Measurements from ENCODE around the gene DEFB131A. TPM values are rescaled to one million over a fixed set of nuclear protein-coding genes. Genes with fewer than 3 reads are reported as not detected.
"Not testable (repeated sequence)": the region's sequence is repeated elsewhere in the genome, so short reads cannot be mapped to it uniquely, and the experiment has no call there.

DEFB131A gene
- polyA plus RNA-seq, 1 of the 3 experiments (the other 2 are of a cell fraction), result not detected

DNA sequence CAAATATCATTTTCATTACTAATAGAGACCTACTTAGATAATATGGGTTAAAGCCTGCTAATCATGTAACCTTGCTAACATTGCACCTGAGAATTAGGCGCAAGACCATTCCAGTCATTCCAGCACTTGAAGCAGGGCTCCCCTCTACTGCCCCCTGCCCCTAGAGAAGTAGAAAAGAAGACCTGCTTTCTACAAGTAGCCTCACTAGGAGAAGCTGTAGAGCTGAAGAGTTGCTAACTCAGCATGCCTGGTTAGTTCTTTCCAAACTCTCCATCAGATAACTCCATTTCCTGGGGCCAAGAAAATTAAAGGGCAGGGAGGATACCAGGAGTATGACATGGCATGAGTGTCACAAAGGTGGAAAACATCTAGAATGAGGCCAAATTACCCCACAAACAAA, 14.2 kb upstream of the DEFB131A start:
- POLR2A ChIA-PET, H3K9me2 ChIP-seq: not testable (repeated sequence)

DNA sequence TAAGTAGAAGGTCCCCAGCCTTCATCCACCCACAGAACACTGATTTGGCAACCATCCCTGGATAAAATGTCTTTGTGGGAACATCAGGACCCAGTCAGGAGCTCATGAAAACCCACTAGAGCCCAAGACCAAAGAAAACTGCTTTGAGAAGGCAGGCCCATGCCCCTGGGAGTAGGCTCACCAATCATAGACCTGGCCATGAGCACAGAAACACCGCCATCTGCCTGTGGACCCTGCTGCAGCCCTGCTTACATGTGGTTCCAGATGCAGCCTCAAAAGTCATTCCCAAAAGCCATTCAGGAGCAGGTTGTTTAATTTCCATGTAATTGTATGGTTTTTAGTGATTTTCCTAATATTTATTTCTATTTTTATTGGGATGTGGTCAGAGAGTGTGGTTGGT, 10.9 kb upstream of the DEFB131A start:
- H3F3A ChIP-seq (replicated peaks; ENCODE audit: insufficient read depth); DNase-seq; H3K27ac ChIP-seq (ENCODE audit: low read depth in 2 of 2, low read length in 1 of 2); H3K27me3 ChIP-seq (ENCODE audit: insufficient read depth); H3K4me2 ChIP-seq; H3K9me3 ChIP-seq; H3K79me2 ChIP-seq (ENCODE audit: insufficient read depth); CTCF ChIA-PET; H4K20me1 ChIP-seq (ENCODE audit: insufficient read depth); H3K36me3 ChIP-seq (replicated peaks in 1 of 2; ENCODE audit: control insufficient read depth in 1 of 2, insufficient read depth in 2 of 2, low read length in 1 of 2); H3K4me3 ChIP-seq (ENCODE audit: low read depth in 2 of 2, low read length in 1 of 2); POLR2A ChIA-PET; H3K9me2 ChIP-seq; H3K4me1 ChIP-seq (ENCODE audit: control insufficient read depth in 1 of 2, insufficient read depth in 2 of 2, low read depth in 1 of 2, low read length in 1 of 2); H2AFZ ChIP-seq (ENCODE audit: low read depth); H3K9ac ChIP-seq: not testable (repeated sequence)
- 17% methylated on average over 1 of the region's 1 CpG for WGBS (ENCODE audit: low lambda C conversion rate)

More for the DNA sequence above, 14.2 kb upstream of the DEFB131A start:
- 0% methylated on average over 1 of the region's 1 CpG for WGBS (ENCODE audit: low lambda C conversion rate)
- H3K9me3 ChIP-seq; H3K79me2 ChIP-seq (ENCODE audit: insufficient read depth); H3K4me2 ChIP-seq; H3K4me3 ChIP-seq (ENCODE audit: low read depth in 2 of 2, low read length in 1 of 2); H3K27ac ChIP-seq (ENCODE audit: low read depth in 2 of 2, low read length in 1 of 2); H3K9ac ChIP-seq; H3K4me1 ChIP-seq (ENCODE audit: control insufficient read depth in 1 of 2, insufficient read depth in 2 of 2, low read depth in 1 of 2, low read length in 1 of 2); H2AFZ ChIP-seq (ENCODE audit: low read depth); CTCF ChIA-PET; H3K36me3 ChIP-seq (replicated peaks in 1 of 2; ENCODE audit: control insufficient read depth in 1 of 2, insufficient read depth in 2 of 2, low read length in 1 of 2); DNase-seq; H3K27me3 ChIP-seq (ENCODE audit: insufficient read depth); H4K20me1 ChIP-seq (ENCODE audit: insufficient read depth); H3F3A ChIP-seq (replicated peaks; ENCODE audit: insufficient read depth): not testable (repeated sequence)

GRCh38 chr4:9436728-9437127, 7.5 kb upstream of the DEFB131A start:
- H3K27me3 ChIP-seq (ENCODE audit: insufficient read depth); H3K4me3 ChIP-seq (ENCODE audit: low read depth in 2 of 2, low read length in 1 of 2); H3K36me3 ChIP-seq (replicated peaks in 1 of 2; ENCODE audit: control insufficient read depth in 1 of 2, insufficient read depth in 2 of 2, low read length in 1 of 2); H4K20me1 ChIP-seq (ENCODE audit: insufficient read depth); H3K4me2 ChIP-seq; CTCF ChIA-PET; H3K79me2 ChIP-seq (ENCODE audit: insufficient read depth); H3F3A ChIP-seq (replicated peaks; ENCODE audit: insufficient read depth); H3K9me3 ChIP-seq; H3K27ac ChIP-seq (ENCODE audit: low read depth in 2 of 2, low read length in 1 of 2); H2AFZ ChIP-seq (ENCODE audit: low read depth); H3K4me1 ChIP-seq (ENCODE audit: control insufficient read depth in 1 of 2, insufficient read depth in 2 of 2, low read depth in 1 of 2, low read length in 1 of 2); DNase-seq; H3K9ac ChIP-seq; H3K9me2 ChIP-seq; POLR2A ChIA-PET: not testable (repeated sequence)

- H2AFZ ChIP-seq (ENCODE audit: low read depth); H3K9me3 ChIP-seq; POLR2A ChIA-PET; H3K4me2 ChIP-seq; H3K4me3 ChIP-seq (ENCODE audit: low read depth in 2 of 2, low read length in 1 of 2); H3K9me2 ChIP-seq; H3F3A ChIP-seq (replicated peaks; ENCODE audit: insufficient read depth); H3K27ac ChIP-seq (ENCODE audit: low read depth in 2 of 2, low read length in 1 of 2); H3K36me3 ChIP-seq (replicated peaks in 1 of 2; ENCODE audit: control insufficient read depth in 1 of 2, insufficient read depth in 2 of 2, low read length in 1 of 2); H3K27me3 ChIP-seq (ENCODE audit: insufficient read depth); H3K4me1 ChIP-seq (ENCODE audit: control insufficient read depth in 1 of 2, insufficient read depth in 2 of 2, low read depth in 1 of 2, low read length in 1 of 2); CTCF ChIA-PET; H3K79me2 ChIP-seq (ENCODE audit: insufficient read depth); H4K20me1 ChIP-seq (ENCODE audit: insufficient read depth); DNase-seq; H3K9ac ChIP-seq: not testable (repeated sequence)
- 2% methylated on average over 4 of the region's 4 CpGs for WGBS (ENCODE audit: low lambda C conversion rate)
These were observed 1.9 kb upstream of the DEFB131A start for GRCh38 chr4:9442355-9442754.

GRCh38 chr4:9444681-9445080, 467 bp downstream of the DEFB131A start:
- DNase-seq; H3K4me3 ChIP-seq (ENCODE audit: low read depth in 2 of 2, low read length in 1 of 2); H3K9me3 ChIP-seq; H2AFZ ChIP-seq (ENCODE audit: low read depth); H3K36me3 ChIP-seq (replicated peaks in 1 of 2; ENCODE audit: control insufficient read depth in 1 of 2, insufficient read depth in 2 of 2, low read length in 1 of 2); H3K9me2 ChIP-seq; H3K9ac ChIP-seq; H3F3A ChIP-seq (replicated peaks; ENCODE audit: insufficient read depth); CTCF ChIA-PET; POLR2A ChIA-PET; H3K27ac ChIP-seq (ENCODE audit: low read depth in 2 of 2, low read length in 1 of 2); H3K27me3 ChIP-seq (ENCODE audit: insufficient read depth); H3K4me2 ChIP-seq; H3K79me2 ChIP-seq (ENCODE audit: insufficient read depth); H3K4me1 ChIP-seq (ENCODE audit: control insufficient read depth in 1 of 2, insufficient read depth in 2 of 2, low read depth in 1 of 2, low read length in 1 of 2); H4K20me1 ChIP-seq (ENCODE audit: insufficient read depth): not testable (repeated sequence)
- WGBS (ENCODE audit: low lambda C conversion rate), result 9% methylated on average over 6 of the region's 6 CpGs

- H3K27me3 ChIP-seq (ENCODE audit: insufficient read depth); H3K79me2 ChIP-seq (ENCODE audit: insufficient read depth); H3F3A ChIP-seq (replicated peaks; ENCODE audit: insufficient read depth); H3K4me1 ChIP-seq (ENCODE audit: control insufficient read depth in 1 of 2, insufficient read depth in 2 of 2, low read depth in 1 of 2, low read length in 1 of 2); CTCF ChIA-PET; H3K9me2 ChIP-seq; DNase-seq; H3K27ac ChIP-seq (ENCODE audit: low read depth in 2 of 2, low read length in 1 of 2); H2AFZ ChIP-seq (ENCODE audit: low read depth); H4K20me1 ChIP-seq (ENCODE audit: insufficient read depth); H3K36me3 ChIP-seq (replicated peaks in 1 of 2; ENCODE audit: control insufficient read depth in 1 of 2, insufficient read depth in 2 of 2, low read length in 1 of 2); H3K4me3 ChIP-seq (ENCODE audit: low read depth in 2 of 2, low read length in 1 of 2); H3K9ac ChIP-seq; H3K9me3 ChIP-seq; POLR2A ChIA-PET; H3K4me2 ChIP-seq: not testable (repeated sequence)
- WGBS (ENCODE audit: low lambda C conversion rate), result 11% methylated on average over 10 of the region's 10 CpGs
These were observed 8.0 kb downstream of the DEFB131A start for GRCh38 chr4:9452251-9452650.

DNA sequence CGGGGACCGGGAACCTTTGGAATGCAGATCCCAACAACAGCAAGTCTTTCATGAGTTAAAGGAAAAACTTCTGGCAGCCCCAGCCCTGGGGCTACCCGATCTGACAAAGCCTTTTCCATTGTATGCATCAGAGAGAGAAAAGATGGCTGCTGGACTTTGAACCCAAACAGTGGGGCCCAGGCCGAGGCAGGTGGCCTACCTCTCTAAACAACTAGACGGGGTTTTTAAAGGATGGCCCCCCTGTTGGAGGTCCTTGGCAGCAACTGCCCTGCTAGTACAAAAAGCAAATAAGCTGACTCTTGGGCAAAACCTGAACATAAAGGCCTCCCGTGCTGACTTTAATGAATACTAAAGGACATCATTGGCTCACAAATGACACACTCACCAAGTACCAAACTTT, 10.1 kb downstream of the DEFB131A start:
- H3K9ac ChIP-seq; DNase-seq; H3K9me3 ChIP-seq; H3F3A ChIP-seq (replicated peaks; ENCODE audit: insufficient read depth); H4K20me1 ChIP-seq (ENCODE audit: insufficient read depth); H3K4me2 ChIP-seq; H3K27me3 ChIP-seq (ENCODE audit: insufficient read depth); H3K27ac ChIP-seq (ENCODE audit: low read depth in 2 of 2, low read length in 1 of 2); CTCF ChIA-PET; POLR2A ChIA-PET; H3K4me3 ChIP-seq (ENCODE audit: low read depth in 2 of 2, low read length in 1 of 2); H3K79me2 ChIP-seq (ENCODE audit: insufficient read depth); H3K4me1 ChIP-seq (ENCODE audit: control insufficient read depth in 1 of 2, insufficient read depth in 2 of 2, low read depth in 1 of 2, low read length in 1 of 2); H2AFZ ChIP-seq (ENCODE audit: low read depth); H3K9me2 ChIP-seq; H3K36me3 ChIP-seq (replicated peaks in 1 of 2; ENCODE audit: control insufficient read depth in 1 of 2, insufficient read depth in 2 of 2, low read length in 1 of 2): not testable (repeated sequence)
- 7% methylated on average over 4 of the region's 6 CpGs for WGBS (ENCODE audit: low lambda C conversion rate)
